ENCODE results near the gene CA14. TPM values are rescaled to one million over a fixed set of nuclear protein-coding genes. Genes with fewer than 3 reads are reported as not detected.
A peak's percentile ranks its signal among the peaks of the same experiment; 100 is the strongest.

Gene CA14
- total and polyA plus RNA-seq, 9 of the 15 experiments (the other 6 are each of a cell fraction or from before 2014, with no cell fraction given), result 0.13 to 0.57 (median 0.26) TPM; not detected in 1

- no peak for TF ChIP-seq SRSF3 (IDR thresholded peaks at IDR 0.05; ENCODE audit: insufficient read depth, low read length)
These were observed 42.1 kb downstream of the CA14 start (continued) for GRCh38 chr1:150299716-150300115.

GRCh38 chr1:150302338-150302737, 44.8 kb downstream of the CA14 start:
- POLR2A ChIA-PET, result interaction anchor here (0.6 to 1.5 kb wide), 2 partner anchors 8 to 10 kb away, joined by 3 to 6 read pairs; no protein-coding TSS in a partner anchor
- no peaks in the 10 kb centered on the region for H3K4me1 ChIP-seq (replicated peaks in 1 of 2; ENCODE audit: control insufficient read depth in 2 of 2, insufficient read depth in 2 of 2, low read length in 2 of 2)
- in situ Hi-C loops (cut with MboI) (no loop called here), intact Hi-C loops (cut with micrococcal nuclease) (no loop called here)
- FAIRE-seq (no peak), ATAC-seq (no peak), DNase-seq (ENCODE audit: extremely low read depth in 1 of 4, low spot score in 3 of 4) (no peak)
- H3K9ac ChIP-seq (ENCODE audit: insufficient read depth in 1 of 2, low read depth in 2 of 2, low read length in 2 of 2), result no peak overlapping the region
- no peaks in the 10 kb centered on the region for H4K20me1 ChIP-seq (replicated peaks; ENCODE audit: control insufficient read depth, insufficient read depth, low read length)
- 96% methylated on average over 6 of the region's 6 CpGs for WGBS (ENCODE audit: insufficient coverage, low coverage, missing lambda C conversion rate)
- no peaks in the 10 kb centered on the region for H3K9me3 ChIP-seq (replicated peaks; ENCODE audit: control insufficient read depth, insufficient read depth, low read depth, low read length)
- no peak overlapping the region for H3K4me2 ChIP-seq (ENCODE audit: insufficient read depth, low read length)
- peaks cover 13% of the 10 kb centered on the region for H3K79me2 ChIP-seq (ENCODE audit: control insufficient read depth, insufficient read depth, low read length)
- no peak overlapping the region for H2AFZ ChIP-seq (ENCODE audit: low read depth, low read length)
- H3K9me1 ChIP-seq (ENCODE audit: control insufficient read depth, insufficient read depth, low read length), result no peaks in the 10 kb centered on the region
- no peak for TF ChIP-seq ZNF280B (CRISPR knock-in tag; IDR thresholded peaks at IDR 0.05)
- peak; percentile 13; the same call in 1 of the 2 replicates for TF ChIP-seq RBFOX2 (IDR thresholded peaks at IDR 0.05; ENCODE audit: low read depth, low read length)
- BruUV-seq (replicated peaks), result TSS peak; percentile 6
- CTCF ChIA-PET (ENCODE audit: low intra/inter-chr PET ratio), result no interaction called here
- no peak overlapping the region for H3K27ac ChIP-seq (ENCODE audit: extremely low read depth, low read depth, low read length)
- no peaks in the 10 kb centered on the region for H3K27me3 ChIP-seq (ENCODE audit: control insufficient read depth in 2 of 2, insufficient read depth in 2 of 2, low read length in 2 of 2)
- H3K4me3 ChIP-seq, result no peak overlapping the region
- peaks cover 78% of the 10 kb centered on the region for H3K36me3 ChIP-seq (ENCODE audit: control insufficient read depth, insufficient read depth, low read length)

Measured in K562 (cell line).